MG63 (cell line): ENCODE measurements around the gene EGLN1. TPM values are rescaled to one million over a fixed set of nuclear protein-coding genes. Genes with fewer than 3 reads are reported as not detected.
"Not testable (repeated sequence)": the region's sequence is repeated elsewhere in the genome, so short reads cannot be mapped to it uniquely, and the experiment has no call there.

Experiments used
- DNase-seq: peaks from one replicate; pipeline ENCODE4 v3.0.0-alpha.2; 2020
- H3K27me3 ChIP-seq: fragments of 250-450 bp; sonication (Bioruptor Pico); 2 replicates; pipeline ENCODE4 v1.5.1; 2020; ENCODE audit warnings: mild to moderate bottlenecking, moderate library complexity
- H3K36me3 ChIP-seq: fragments of 250-450 bp; sonication (Bioruptor Pico); 2 replicates; pipeline ENCODE4 v1.5.1; 2020; ENCODE audit warnings: mild to moderate bottlenecking, moderate library complexity
- H3K4me3 ChIP-seq: fragments of 250-450 bp; sonication (Bioruptor Pico); 2 replicates; pipeline ENCODE4 v1.5.1; 2020; ENCODE audit warnings: mild to moderate bottlenecking, moderate library complexity
- H3K9me3 ChIP-seq: fragments of 250-450 bp; sonication (Bioruptor Pico); 2 replicates; pipeline ENCODE4 v1.5.1; 2020; ENCODE audit warnings: mild to moderate bottlenecking, moderate library complexity
- total RNA-seq: library from RNA; depleted of rRNA; stranded (reverse); fragments of >200 nt; shearing (Covaris generic); gene quantifications from 2 replicates; pipeline ENCODE4 v1.2.3, GENCODE V29; 2014; ENCODE audit warnings: low replicate concordance; rRNA removed

Gene EGLN1
- 32.7 and 37.4 TPM in 2 replicates for total RNA-seq

DNA sequence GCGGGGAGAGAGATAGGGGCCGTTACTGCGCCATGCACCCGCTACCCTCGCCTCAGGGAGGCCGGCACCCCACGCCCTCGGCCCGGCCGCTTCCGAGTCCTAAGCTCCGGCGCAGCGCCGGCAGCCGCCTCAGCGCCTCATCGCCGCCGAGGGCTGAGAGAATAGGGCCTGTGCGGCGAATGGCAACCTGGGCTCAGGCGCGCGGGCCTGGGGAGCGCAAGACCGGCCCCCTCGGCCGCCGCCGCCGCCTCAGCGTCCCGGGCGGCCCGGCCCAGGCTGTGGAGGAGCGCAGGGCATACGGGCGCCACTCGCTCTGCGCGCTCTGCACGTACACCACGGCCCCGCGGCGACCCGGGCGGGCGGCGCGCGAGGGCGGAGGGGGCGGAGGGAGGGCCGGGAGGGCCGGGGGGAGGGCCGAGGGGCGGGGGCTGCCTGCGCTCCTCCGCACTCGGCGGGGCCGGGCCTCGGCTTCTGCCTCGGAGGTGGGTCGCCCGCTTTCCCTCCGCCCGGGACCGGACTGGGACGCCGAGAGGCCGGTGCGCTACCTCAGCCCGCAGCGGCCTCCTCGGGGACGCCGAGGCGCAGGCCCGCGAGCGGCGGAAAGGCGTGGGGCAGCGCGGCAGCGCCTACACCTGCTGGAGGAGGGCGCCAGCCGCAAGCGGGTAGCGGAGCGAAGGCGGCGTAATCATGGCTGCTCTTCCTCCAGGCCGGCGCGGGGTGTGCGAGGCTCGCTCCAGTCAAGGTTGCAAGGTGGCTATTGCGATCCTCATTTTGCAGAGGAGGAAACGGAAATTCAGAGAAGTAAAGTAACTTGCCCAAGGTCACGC lies at the start of gene EGLN1:
Gene EGLN1, minus strand, starts transcription at position 317 of the 827 bp plus-strand sequence. CDS start 399 bp downstream, outside the sequence.
- peak within 1 kb of the TSS; percentile 65 for H3K4me3 ChIP-seq
- no peaks in the 10 kb centered on the region for H3K9me3 ChIP-seq
- H3K27me3 ChIP-seq, result no peaks in the 10 kb centered on the region
- peak; percentile 91 for DNase-seq
- peaks cover 14% of the 10 kb centered on the region for H3K36me3 ChIP-seq

- DNase-seq, H3K27me3 ChIP-seq, H3K36me3 ChIP-seq, H3K9me3 ChIP-seq, H3K4me3 ChIP-seq: not testable (repeated sequence)
Measured at GRCh38 chr1:231471500-231471899, 49.4 kb upstream of the EGLN1 start.

- H3K36me3 ChIP-seq, H3K27me3 ChIP-seq, H3K4me3 ChIP-seq, DNase-seq, H3K9me3 ChIP-seq: not testable (repeated sequence)
Measured at GRCh38 chr1:231471027-231471426, 48.9 kb upstream of the EGLN1 start.

GRCh38 chr1:231467986-231468385 lies 45.9 kb upstream of the EGLN1 start:
- DNase-seq, result no peak
- Histone ChIP-seq H3K9me3 (no peaks in the 10 kb centered on the region), H3K36me3 (no peaks in the 10 kb centered on the region), H3K4me3 (no peak overlapping the region), H3K27me3 (no peaks in the 10 kb centered on the region; the same call in 1 of the 2 replicates)

- Histone ChIP-seq H3K36me3 (no peaks in the 10 kb centered on the region), H3K4me3 (no peak overlapping the region), H3K9me3 (no peaks in the 10 kb centered on the region), H3K27me3 (no peaks in the 10 kb centered on the region; the same call in 1 of the 2 replicates)
- DNase-seq, result no peak
Measured at GRCh38 chr1:231465051-231465450, 43.0 kb upstream of the EGLN1 start.

GRCh38 chr1:231463541-231463940 lies 41.5 kb upstream of the EGLN1 start:
- H3K36me3 ChIP-seq, result no peaks in the 10 kb centered on the region
- no peaks in the 10 kb centered on the region; the same call in 1 of the 2 replicates for H3K27me3 ChIP-seq
- no peak for DNase-seq
- H3K9me3 ChIP-seq, result no peaks in the 10 kb centered on the region
- H3K4me3 ChIP-seq, result no peak overlapping the region

DNA sequence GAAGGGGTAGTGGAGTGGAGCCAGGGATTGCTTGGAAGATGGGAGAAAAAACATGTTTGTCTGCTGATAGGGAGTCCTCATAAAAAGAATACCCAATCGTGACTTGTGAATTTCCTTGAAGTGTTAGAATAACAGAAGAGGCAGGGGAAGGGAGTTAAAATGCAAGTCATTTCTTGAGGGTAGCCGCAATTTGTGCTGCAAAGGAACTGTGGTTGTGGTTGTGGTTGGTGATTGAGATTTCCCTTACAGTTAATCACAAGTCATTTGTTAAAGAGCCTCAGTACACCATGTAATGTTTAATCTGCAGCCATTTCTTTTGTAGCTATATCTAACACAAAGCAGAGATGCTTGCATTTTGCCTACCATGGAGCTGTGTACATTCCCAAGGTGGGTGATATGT lies 38.5 kb upstream of the EGLN1 start:
- Histone ChIP-seq H3K27me3 (no peaks in the 10 kb centered on the region), H3K4me3 (no peak overlapping the region), H3K36me3 (no peaks in the 10 kb centered on the region), H3K9me3 (no peaks in the 10 kb centered on the region)
- DNase-seq, result no peak

- not testable (repeated sequence) for H3K36me3 ChIP-seq, H3K4me3 ChIP-seq, H3K9me3 ChIP-seq, H3K27me3 ChIP-seq, DNase-seq
Measured at GRCh38 chr1:231459438-231459837, 37.4 kb upstream of the EGLN1 start.

- H3K4me3 ChIP-seq, DNase-seq, H3K27me3 ChIP-seq, H3K36me3 ChIP-seq, H3K9me3 ChIP-seq: not testable (repeated sequence)
Measured at GRCh38 chr1:231457956-231458355, 35.9 kb upstream of the EGLN1 start.

GRCh38 chr1:231454133-231454532 lies 32.0 kb upstream of the EGLN1 start:
- DNase-seq, H3K9me3 ChIP-seq, H3K27me3 ChIP-seq, H3K36me3 ChIP-seq, H3K4me3 ChIP-seq: not testable (repeated sequence)

DNA sequence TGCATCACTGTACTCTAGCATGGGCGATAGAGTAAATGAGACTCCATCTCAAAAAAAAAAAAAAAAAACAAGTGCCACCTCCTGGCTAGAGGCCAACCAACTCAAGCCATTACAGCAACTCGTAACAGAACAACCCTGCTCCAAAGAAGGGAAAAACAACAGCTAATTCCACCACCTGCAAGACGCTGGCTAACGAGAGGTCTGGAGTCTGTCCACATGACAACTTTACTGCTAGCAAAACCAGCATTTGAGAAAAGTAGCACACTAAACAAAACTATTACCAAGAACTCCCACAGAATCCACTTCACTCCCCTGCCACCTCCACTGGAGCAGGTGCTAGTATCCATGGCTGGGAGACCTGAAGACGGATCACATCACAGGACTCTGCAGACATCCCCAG lies 24.1 kb upstream of the EGLN1 start:
- no peak for DNase-seq
- H3K9me3 ChIP-seq, result peaks cover 12% of the 10 kb centered on the region
- H3K36me3 ChIP-seq, result no peaks in the 10 kb centered on the region
- no peak overlapping the region for H3K4me3 ChIP-seq
- H3K27me3 ChIP-seq, result peaks cover 2% of the 10 kb centered on the region; the same call in 1 of the 2 replicates

DNA sequence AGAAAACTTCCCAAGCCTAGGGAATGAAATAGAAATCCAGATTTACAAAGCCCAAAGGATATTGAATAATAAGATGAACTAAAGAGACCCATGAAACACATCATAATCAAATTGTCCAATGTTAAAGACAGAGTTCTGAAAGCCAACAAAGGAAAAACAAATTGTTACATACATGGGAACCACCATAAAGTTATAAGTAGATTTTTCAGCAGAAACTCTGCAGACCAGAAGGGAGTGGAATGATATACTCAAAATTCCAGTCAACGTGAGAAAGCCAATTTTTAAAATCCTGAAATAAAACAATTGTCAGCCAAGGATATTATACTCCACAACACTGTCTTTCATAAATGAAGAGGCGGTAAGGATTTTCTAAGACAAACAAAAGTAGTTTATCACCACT lies 22.0 kb upstream of the EGLN1 start:
- DNase-seq, result no peak
- Histone ChIP-seq H3K4me3 (no peak overlapping the region), H3K27me3 (no peaks in the 10 kb centered on the region), H3K36me3 (no peaks in the 10 kb centered on the region), H3K9me3 (peaks cover 8% of the 10 kb centered on the region)

DNA sequence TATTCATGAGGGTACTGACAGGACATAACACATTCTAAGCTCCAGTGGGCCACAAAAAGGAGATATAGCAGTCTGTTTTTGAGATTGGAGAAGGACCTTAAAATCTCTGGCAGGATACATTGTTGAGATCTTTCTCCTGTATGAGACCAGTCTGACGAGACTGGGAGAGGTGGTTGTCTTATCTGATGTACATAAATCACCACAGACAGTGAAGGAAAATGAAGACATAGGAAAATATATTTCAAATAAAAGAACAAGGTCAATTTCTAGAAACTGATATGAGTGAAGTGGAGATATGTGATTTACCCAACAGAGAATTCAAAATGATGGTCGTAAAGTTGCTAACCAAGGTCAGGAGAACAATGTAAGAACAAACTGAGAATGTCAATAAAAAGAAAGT lies 21.3 kb upstream of the EGLN1 start:
- Histone ChIP-seq H3K36me3 (no peaks in the 10 kb centered on the region), H3K9me3 (peaks cover 8% of the 10 kb centered on the region), H3K27me3 (no peaks in the 10 kb centered on the region), H3K4me3 (no peak overlapping the region)
- no peak for DNase-seq

DNA sequence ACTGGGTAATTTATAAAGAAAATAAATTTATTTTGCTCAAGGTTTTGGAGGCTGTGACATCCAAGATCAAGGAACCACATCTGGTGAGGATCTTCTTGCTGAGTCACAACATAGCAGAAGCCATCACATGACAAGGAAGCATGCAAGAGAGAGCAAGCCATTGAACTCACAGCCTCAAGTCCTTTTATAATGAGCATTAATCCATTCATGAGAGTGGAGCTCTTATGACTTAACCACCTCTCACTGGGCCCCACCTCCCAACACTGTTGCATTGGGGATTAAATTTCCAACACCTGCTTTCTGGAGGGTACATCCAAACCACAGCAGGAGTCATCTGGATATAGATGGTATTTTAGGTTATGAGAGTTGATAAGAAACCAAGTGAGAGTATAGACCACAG lies 20.6 kb upstream of the EGLN1 start:
- Histone ChIP-seq H3K36me3 (no peaks in the 10 kb centered on the region), H3K4me3 (no peak overlapping the region)
- no peak for DNase-seq

DNA sequence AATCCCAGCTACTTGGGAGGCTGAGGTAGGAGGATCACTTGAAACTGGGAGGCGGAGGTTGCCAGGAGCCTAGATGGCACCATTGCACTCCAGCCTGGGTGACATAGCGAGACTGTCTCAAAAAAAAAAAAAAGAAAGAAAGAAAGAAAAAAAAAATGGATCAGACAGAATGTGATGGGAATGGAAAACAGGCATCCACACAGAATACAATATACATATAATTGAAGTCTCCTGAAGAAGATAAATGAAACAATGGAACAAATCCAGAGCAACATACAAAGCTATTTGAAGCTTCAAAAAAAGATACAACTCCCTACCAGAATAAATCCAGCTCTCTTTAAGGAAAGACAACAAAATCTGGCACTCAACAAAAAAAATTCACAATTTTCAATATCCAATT lies 10.9 kb upstream of the EGLN1 start:
- no peaks in the 10 kb centered on the region for H3K9me3 ChIP-seq
- DNase-seq, result no peak
- no peaks in the 10 kb centered on the region for H3K27me3 ChIP-seq
- no peaks in the 10 kb centered on the region for H3K36me3 ChIP-seq
- no peak overlapping the region for H3K4me3 ChIP-seq

More for the DNA sequence above, 20.6 kb upstream of the EGLN1 start:
- Histone ChIP-seq H3K27me3 (no peaks in the 10 kb centered on the region), H3K9me3 (peaks cover 8% of the 10 kb centered on the region)

- no peak overlapping the region for H3K4me3 ChIP-seq
Measured at GRCh38 chr1:231431665-231432415, 9.8 kb upstream of the EGLN1 start.

DNA sequence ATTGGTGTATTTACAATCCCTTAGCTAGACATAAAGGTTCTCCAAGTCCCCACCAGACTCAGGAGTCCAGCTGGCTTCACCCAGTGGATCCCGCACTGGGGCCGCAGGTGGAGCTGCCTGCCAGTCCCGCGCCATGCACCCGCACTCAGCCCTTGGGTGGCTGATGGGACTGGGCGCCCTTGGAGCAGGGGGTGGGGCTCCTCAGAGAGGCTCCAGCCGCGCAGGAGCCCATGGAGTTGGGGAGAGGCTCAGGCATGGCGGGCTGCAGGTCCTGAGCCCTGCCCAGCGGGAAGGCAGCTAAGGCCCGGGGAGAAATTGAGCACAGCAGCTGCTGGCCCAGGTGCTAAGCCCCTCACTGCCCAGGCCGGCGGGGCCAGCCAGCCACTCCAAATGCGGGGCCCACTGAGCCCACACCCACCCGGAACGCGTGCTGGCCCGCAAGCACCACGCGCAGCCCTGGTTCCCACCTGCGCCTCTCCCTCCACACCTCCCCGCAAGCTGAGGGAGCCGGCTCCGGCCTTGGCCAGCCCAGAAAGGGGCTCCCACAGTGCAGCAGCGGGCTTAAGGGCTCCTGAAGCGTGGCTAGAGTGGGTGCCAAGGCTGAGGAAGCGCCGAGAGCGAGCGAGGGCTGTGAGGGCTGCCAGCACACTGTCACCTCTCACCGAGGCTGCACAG lies 8.7 kb upstream of the EGLN1 start:
- DNase-seq, H3K27me3 ChIP-seq, H3K9me3 ChIP-seq, H3K4me3 ChIP-seq, H3K36me3 ChIP-seq: not testable (repeated sequence)

More at GRCh38 chr1:231431665-231432415, 9.8 kb upstream of the EGLN1 start:
- DNase-seq, result no peak
- Histone ChIP-seq H3K27me3 (no peaks in the 10 kb centered on the region), H3K9me3 (no peaks in the 10 kb centered on the region), H3K36me3 (no peaks in the 10 kb centered on the region)
